K562 (cell line): ENCODE measurements around the gene PCGF6. TPM values are rescaled to one million over a fixed set of nuclear protein-coding genes. Genes with fewer than 3 reads are reported as not detected.

Experiments
- ATAC-seq: fragments of 200-7000 bp; cut with Tn5 transposase; 3 replicates; pipeline ENCODE4 v1.9.1; 2020; ENCODE audit warnings: moderate library complexity
- BruUV-seq: library from RNA; stranded (reverse); fragments of 400-500 nt; replicated peaks from 2 replicates; lab custom pipeline; 2021; lab: Mats Ljungman, UMichigan
- CTCF ChIA-PET: fragments of 300-600 bp; formaldehyde crosslinking; extraction: SDS; loops from one replicate; lab custom pipeline; 2021; ENCODE audit warnings: low intra/inter-chr PET ratio; lab: Yijun Ruan, JAX
- POLR2A ChIA-PET: fragments of 300-600, 350-650 bp; sonication (Branson Sonifier 250); formaldehyde crosslinking; extraction: SDS; loops from one replicate; lab custom pipeline; 2021; ENCODE audit warnings: antibody characterized with exemption, inconsistent platforms; lab: Yijun Ruan, JAX
- DNase-seq, 4 experiments: peaks; one replicate each; pipeline versions ENCODE4 v3.0.0 to v3.0.0-alpha.2; 2011 to 2018; ENCODE audit warnings: low spot score in 3 of 4, mixed read lengths in 3 of 4; ENCODE audit errors: extremely low read depth in 1 of 4
- FAIRE-seq: peaks from 2 replicates; lab custom pipeline; 2011; peaks lifted over from hg19 to GRCh38; lab: Jason Lieb, UNC
- H2AFZ ChIP-seq: 2 replicates; pipeline ENCODE4 v1.6.0; 2011; ENCODE audit warnings: low read depth, low read length, control low read depth, inconsistent platforms
- H3K27ac ChIP-seq: fragments of 200-600 bp; 3 replicates; pipeline ENCODE4 v1.8.0; 2011; ENCODE audit warnings: low read depth, mild to moderate bottlenecking, control low read depth, inconsistent platforms, low read length, moderate library complexity, mixed read lengths; ENCODE audit errors: extremely low read depth
- H3K27me3 ChIP-seq, 2 experiments: fragments of 300-600 bp in 1 of 2; 2 replicates in 1 of 2; 3 replicates in 1 of 2; pipeline versions ENCODE4 v1.6.0 to v1.8.0; 2011; ENCODE audit warnings: inconsistent platforms in 2 of 2, low read length in 2 of 2, mild to moderate bottlenecking in 1 of 2, mixed read lengths in 1 of 2, moderate library complexity in 1 of 2; ENCODE audit not compliant: control insufficient read depth in 2 of 2, insufficient read depth in 2 of 2
- H3K36me3 ChIP-seq: fragments of 300-600 bp; 3 replicates; pipeline ENCODE4 v1.8.0; 2011; ENCODE audit warnings: mild to moderate bottlenecking, low read length, inconsistent platforms; ENCODE audit not compliant: control insufficient read depth, insufficient read depth
- H3K4me1 ChIP-seq, 2 experiments: fragments of 200-600 bp in 1 of 2; replicated peaks in 1 of 2; 2 replicates in 1 of 2; 3 replicates in 1 of 2; pipeline versions ENCODE4 v1.5.1 to v1.8.0; 2011; ENCODE audit warnings: inconsistent platforms in 2 of 2, low read length in 2 of 2, mild to moderate bottlenecking in 1 of 2, mixed read lengths in 1 of 2, moderate library complexity in 1 of 2; ENCODE audit not compliant: control insufficient read depth in 2 of 2, insufficient read depth in 2 of 2
- H3K4me2 ChIP-seq: 2 replicates; pipeline ENCODE4 v1.6.1; 2011; ENCODE audit warnings: low read length, control low read depth, inconsistent platforms, mixed read lengths; ENCODE audit not compliant: insufficient read depth
- H3K4me3 ChIP-seq: fragments of 200-600 bp; sonication (generic), shearing (Covaris generic); 2 replicates; pipeline ENCODE4 v1.5.1; 2016; ENCODE audit warnings: control low read depth, inconsistent platforms
- H3K79me2 ChIP-seq: fragments of 200-600 bp; 3 replicates; pipeline ENCODE4 v1.8.0; 2011; ENCODE audit warnings: low read length, inconsistent platforms; ENCODE audit not compliant: control insufficient read depth, insufficient read depth
- H3K9ac ChIP-seq, 2 experiments: 2 replicates each; pipeline versions ENCODE4 v1.6.0 to v1.6.1; 2011; ENCODE audit warnings: low read depth in 2 of 2, low read length in 2 of 2, control low read depth in 1 of 2, inconsistent platforms in 1 of 2, mild to moderate bottlenecking in 1 of 2, mixed read lengths in 1 of 2; ENCODE audit not compliant: insufficient read depth in 1 of 2
- H3K9me1 ChIP-seq: one replicate; pipeline ENCODE4 v1.6.0; 2011; ENCODE audit warnings: inconsistent platforms, mild to moderate bottlenecking, low read length, moderate library complexity; ENCODE audit not compliant: control insufficient read depth, insufficient read depth
- H3K9me3 ChIP-seq: replicated peaks from 2 replicates; pipeline ENCODE4 v1.5.1; 2011; ENCODE audit warnings: low read depth, low read length, inconsistent platforms; ENCODE audit not compliant: control insufficient read depth, insufficient read depth
- H4K20me1 ChIP-seq: replicated peaks from 2 replicates; pipeline ENCODE4 v1.6.1; 2011; ENCODE audit warnings: low read length, inconsistent platforms, mixed read lengths; ENCODE audit not compliant: control insufficient read depth, insufficient read depth
- ARID1B ChIP-seq: fragments of 450-650 bp; IDR thresholded peaks from 2 replicates; pipeline ENCODE4 v1.6.1; 2016; ENCODE audit warnings: antibody characterized with exemption, mild to moderate bottlenecking, inconsistent platforms
- CBFA2T2 ChIP-seq: fragments of 450-650 bp; conservative IDR thresholded peaks from 2 replicates; pipeline ENCODE4 v1.6.1; 2017; ENCODE audit warnings: mild to moderate bottlenecking
- EP400 ChIP-seq: fragments of 450-650 bp; IDR thresholded peaks from 2 replicates; pipeline ENCODE4 v1.6.1; 2017; ENCODE audit warnings: antibody characterized with exemption, mild to moderate bottlenecking, moderate library complexity
- JUND ChIP-seq, 2 experiments: IDR thresholded peaks; 2 replicates in 1 of 2; 3 replicates in 1 of 2; pipeline ENCODE4 v1.6.1; 2011; ENCODE audit warnings: borderline replicate concordance in 2 of 2, low read depth in 2 of 2, low read length in 2 of 2, improper control_type of control experiment in 1 of 2, missing biosample characterization in 1 of 2, missing genetic modification characterization in 1 of 2, missing genetic modification reagents in 1 of 2
- LCOR ChIP-seq: sonication (generic); formaldehyde crosslinking; IDR thresholded peaks from 2 replicates; pipeline ENCODE4 v1.8.0; 2022; ENCODE audit warnings: mild to moderate bottlenecking, missing genetic modification reagents
- MEIS2 ChIP-seq: fragments of 450-650 bp; IDR thresholded peaks from 2 replicates; pipeline ENCODE4 v1.6.1; 2014; ENCODE audit warnings: mild to moderate bottlenecking; ENCODE audit not compliant: partially characterized antibody
- PML ChIP-seq: IDR thresholded peaks from 2 replicates; pipeline ENCODE4 v1.6.1; 2012; ENCODE audit warnings: low read length, inconsistent platforms
- RAD21 ChIP-seq, 2 experiments: fragments of 250-450 bp in 1 of 2; fragments of 450-650 bp in 1 of 2; sonication (Bioruptor Pico) in 1 of 2; formaldehyde crosslinking in 1 of 2; IDR thresholded peaks in 1 of 2; conservative IDR thresholded peaks in 1 of 2; 2 replicates each; pipeline versions ENCODE4 v1.4.0 to v1.8.0; 2020 to 2022; ENCODE audit warnings: mild to moderate bottlenecking in 2 of 2, moderate library complexity in 1 of 2
- SAP30 ChIP-seq: fragments of 200-600 bp; sonication (generic); IDR thresholded peaks from 2 replicates; pipeline ENCODE4 v1.6.1; 2012; ENCODE audit warnings: borderline replicate concordance, low read depth, mild to moderate bottlenecking, moderate library complexity, low read length, control low read depth, inconsistent platforms; ENCODE audit not compliant: insufficient read depth, poor library complexity, severe bottlenecking
- ZNF76 ChIP-seq: fragments of 250-450 bp; sonication (Bioruptor Pico); IDR thresholded peaks from 2 replicates; pipeline ENCODE4 v1.4.0; 2020; ENCODE audit warnings: mild to moderate bottlenecking, moderate library complexity, borderline replicate concordance
- WGBS: fragments of 100-300 bp; shearing (Covaris generic); methylation state at CpG from one replicate; pipeline ENCODE4 v1.1.6; 2016; ENCODE audit warnings: low coverage, mixed read lengths; ENCODE audit not compliant: insufficient coverage; ENCODE audit errors: missing lambda C conversion rate; 5-methylcytosine and 5-hydroxymethylcytosine counted together
- in situ Hi-C: fragments of 300-500 bp; cut with MboI; formaldehyde crosslinking; loops from 4 replicates; pipeline ENCODE4 v1.15.0; 2018; ENCODE audit warnings: inconsistent platforms, mixed read lengths
- intact Hi-C: fragments of 100-400 bp; cut with micrococcal nuclease; formaldehyde crosslinking; loops from 2 replicates; pipeline ENCODE4 v1.14.2; 2022
- polyA plus RNA-seq, 8 experiments: library from polyadenylated mRNA; depleted of rRNA in 4 of 8; stranded (reverse) in 5 of 8; unstranded in 3 of 8; fragments of >200 nt; fragmentation: Nextera tagmentation in 2 of 8; fragmentation: Illumina TruSeq in 1 of 8; extraction: Ambion mirVana in 2 of 8; extraction: Trizol in 1 of 8; gene quantifications; 2 replicates each; pipeline versions ENCODE4 v1.2.1 to v1.2.3, GENCODE V29; 2011 to 2014; ENCODE audit warnings: inconsistent platforms in 1 of 8, missing spikeins in 1 of 8
- total RNA-seq, 7 experiments: library from RNA; depleted of rRNA in 6 of 7; stranded (reverse); fragments of >200 nt in 6 of 7; fragmentation: Illumina TruSeq in 2 of 7; extraction: Trizol in 2 of 7; gene quantifications; 2 replicates each; pipeline versions ENCODE4 v1.2.1 to v1.2.3, GENCODE V29; 2011 to 2021; ENCODE audit warnings: low replicate concordance in 1 of 7
- TF ChIP-seq, protein P1 (sequence below): fragments of 450-650 bp; IDR thresholded peaks from 2 replicates; pipeline ENCODE4 v1.6.1; 2017; ENCODE audit warnings: mild to moderate bottlenecking, moderate library complexity
- TF ChIP-seq, protein P2 (sequence below), 2 experiments: IDR thresholded peaks in 1 of 2; conservative IDR thresholded peaks in 1 of 2; 2 replicates each; pipeline ENCODE4 v1.6.1; 2016; ENCODE audit warnings: low read depth in 2 of 2, mild to moderate bottlenecking in 1 of 2, missing compliant biosample characterization in 1 of 2, missing genetic modification characterization in 1 of 2, moderate library complexity in 1 of 2
- TF ChIP-seq, protein P3 (sequence below): sonication (generic); formaldehyde crosslinking; IDR thresholded peaks from 2 replicates; pipeline ENCODE4 v1.8.1; 2023; ENCODE audit warnings: mild to moderate bottlenecking, missing genetic modification reagents

PCGF6 gene
- total and polyA plus RNA-seq, 9 of the 15 experiments (the other 6 are each of a cell fraction or from before 2014, with no cell fraction given): 8.4 to 24.6 (median 20.6) TPM

DNA sequence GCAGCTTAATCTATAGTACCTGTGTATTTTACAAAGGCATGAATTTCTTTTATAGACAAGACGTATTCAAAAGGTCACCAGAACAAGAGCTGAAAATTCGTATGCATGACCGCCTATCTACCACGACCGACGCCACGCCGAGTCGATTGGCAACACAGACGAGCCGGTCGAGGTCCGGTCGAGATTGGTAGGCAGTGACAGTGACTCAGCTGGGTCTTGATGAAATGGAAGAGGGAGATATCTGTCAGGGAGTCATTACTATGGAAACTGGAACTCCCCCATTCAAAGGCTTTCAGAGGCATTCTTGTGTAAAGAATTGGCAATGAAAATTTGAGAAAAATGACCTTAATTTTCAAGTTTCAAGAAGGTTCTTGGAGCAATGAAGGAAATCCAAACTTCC is 43.2 kb upstream of the PCGF6 start:
- in situ Hi-C loops: no loop called here
- Histone ChIP-seq H3K4me3 (peak overlapping the region; percentile 74), H3K9ac (peak overlapping the region; percentile 40 to 79), H3K9me1 (peaks cover 5% of the 10 kb centered on the region), H3K27me3 (no peaks in the 10 kb centered on the region), H3K4me2 (peak overlapping the region; percentile 92), H4K20me1 (0 out of 2 replicates have a peak, but pooled peaks cover 4% of the 10 kb centered on the region), H3K9me3 (no peaks in the 10 kb centered on the region), H3K4me1 (peaks cover 10 to 15% of the 10 kb centered on the region in 2 experiments; a peak in 4 of 5 replicates), H2AFZ (no peak overlapping the region), H3K36me3 (peaks cover 69% of the 10 kb centered on the region), H3K27ac (peak overlapping the region; percentile 81; the same call in 1 of the 3 replicates), H3K79me2 (peaks cover 77% of the 10 kb centered on the region)
- intact Hi-C loops: no loop called here
- POLR2A ChIA-PET: interaction anchor here (0.7 to 1.8 kb wide), 6 partner anchors 8 to 281 kb away, joined by 3 to 5 read pairs (median 3); partner anchors contain the start of gene NEURL1
- BruUV-seq: no TSS peak
- FAIRE-seq: peak; percentile 95
- 0% methylated on average over 3 of the region's 14 CpGs for WGBS
- CTCF ChIA-PET: no interaction called here
- peak; percentile 72 for ATAC-seq
- DNase-seq: peak; percentile 38 to 87 (median 64)
- TF ChIP-seq EP400 (no peak; the same call in 1 of the 2 replicates), LCOR (CRISPR knock-in tag) (no peak), RAD21 (CRISPR knock-in tag; conservative IDR thresholded peaks at IDR 0.05 in 1 of 2, IDR thresholded peaks at IDR 0.05 in 1 of 2) (no peak), MEIS2 (peak; percentile 71), PML (no peak), CBFA2T2 (peak; percentile 35; the same call in 1 of the 2 replicates), JUND (IDR thresholded peaks at IDR 0.05; ENCODE audit: borderline replicate concordance, low read depth, low read length) (peak; percentile 75; the same call in 1 of the 2 replicates), JUND (tag; IDR thresholded peaks at IDR 0.05; ENCODE audit: borderline replicate concordance, low read depth, low read length) (no peak; the same call in 2 of the 3 replicates), ARID1B (peak; percentile 45), SAP30 (peak; percentile 35), ZNF76 (no peak)
- TF ChIP-seq, protein P1, sequence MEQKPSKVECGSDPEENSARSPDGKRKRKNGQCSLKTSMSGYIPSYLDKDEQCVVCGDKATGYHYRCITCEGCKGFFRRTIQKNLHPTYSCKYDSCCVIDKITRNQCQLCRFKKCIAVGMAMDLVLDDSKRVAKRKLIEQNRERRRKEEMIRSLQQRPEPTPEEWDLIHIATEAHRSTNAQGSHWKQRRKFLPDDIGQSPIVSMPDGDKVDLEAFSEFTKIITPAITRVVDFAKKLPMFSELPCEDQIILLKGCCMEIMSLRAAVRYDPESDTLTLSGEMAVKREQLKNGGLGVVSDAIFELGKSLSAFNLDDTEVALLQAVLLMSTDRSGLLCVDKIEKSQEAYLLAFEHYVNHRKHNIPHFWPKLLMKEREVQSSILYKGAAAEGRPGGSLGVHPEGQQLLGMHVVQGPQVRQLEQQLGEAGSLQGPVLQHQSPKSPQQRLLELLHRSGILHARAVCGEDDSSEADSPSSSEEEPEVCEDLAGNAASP: no peak
- TF ChIP-seq, protein P2, sequence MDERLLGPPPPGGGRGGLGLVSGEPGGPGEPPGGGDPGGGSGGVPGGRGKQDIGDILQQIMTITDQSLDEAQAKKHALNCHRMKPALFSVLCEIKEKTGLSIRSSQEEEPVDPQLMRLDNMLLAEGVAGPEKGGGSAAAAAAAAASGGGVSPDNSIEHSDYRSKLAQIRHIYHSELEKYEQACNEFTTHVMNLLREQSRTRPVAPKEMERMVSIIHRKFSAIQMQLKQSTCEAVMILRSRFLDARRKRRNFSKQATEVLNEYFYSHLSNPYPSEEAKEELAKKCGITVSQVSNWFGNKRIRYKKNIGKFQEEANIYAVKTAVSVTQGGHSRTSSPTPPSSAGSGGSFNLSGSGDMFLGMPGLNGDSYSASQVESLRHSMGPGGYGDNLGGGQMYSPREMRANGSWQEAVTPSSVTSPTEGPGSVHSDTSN (CRISPR knock-in tag; IDR thresholded peaks at IDR 0.05; ENCODE audit: low read depth): no peak
- TF ChIP-seq, protein P2 (tag; conservative IDR thresholded peaks at IDR 0.05; ENCODE audit: low read depth): peak; percentile 19; the same call in 1 of the 2 replicates
- TF ChIP-seq, protein P3, sequence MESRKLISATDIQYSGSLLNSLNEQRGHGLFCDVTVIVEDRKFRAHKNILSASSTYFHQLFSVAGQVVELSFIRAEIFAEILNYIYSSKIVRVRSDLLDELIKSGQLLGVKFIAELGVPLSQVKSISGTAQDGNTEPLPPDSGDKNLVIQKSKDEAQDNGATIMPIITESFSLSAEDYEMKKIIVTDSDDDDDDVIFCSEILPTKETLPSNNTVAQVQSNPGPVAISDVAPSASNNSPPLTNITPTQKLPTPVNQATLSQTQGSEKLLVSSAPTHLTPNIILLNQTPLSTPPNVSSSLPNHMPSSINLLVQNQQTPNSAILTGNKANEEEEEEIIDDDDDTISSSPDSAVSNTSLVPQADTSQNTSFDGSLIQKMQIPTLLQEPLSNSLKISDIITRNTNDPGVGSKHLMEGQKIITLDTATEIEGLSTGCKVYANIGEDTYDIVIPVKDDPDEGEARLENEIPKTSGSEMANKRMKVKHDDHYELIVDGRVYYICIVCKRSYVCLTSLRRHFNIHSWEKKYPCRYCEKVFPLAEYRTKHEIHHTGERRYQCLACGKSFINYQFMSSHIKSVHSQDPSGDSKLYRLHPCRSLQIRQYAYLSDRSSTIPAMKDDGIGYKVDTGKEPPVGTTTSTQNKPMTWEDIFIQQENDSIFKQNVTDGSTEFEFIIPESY (CRISPR knock-in tag): no peak
